Hematopoietic multipotent progenitor cell treated with erythropoietin and hydrocortisone succinate and interleukin-3 and kit ligand, for 17 days (in vitro differentiated cells): ENCODE data around the gene LTA4H.

Experiments used
- DNase-seq: peaks from one replicate; pipeline ENCODE4 v3.0.0-alpha.2; 2015; ENCODE audit warnings: low spot score

Gene LTA4H

GRCh38 chr12:96057986-96058553, 22.7 kb upstream of the LTA4H start:
- DNase-seq: no peak

DNA sequence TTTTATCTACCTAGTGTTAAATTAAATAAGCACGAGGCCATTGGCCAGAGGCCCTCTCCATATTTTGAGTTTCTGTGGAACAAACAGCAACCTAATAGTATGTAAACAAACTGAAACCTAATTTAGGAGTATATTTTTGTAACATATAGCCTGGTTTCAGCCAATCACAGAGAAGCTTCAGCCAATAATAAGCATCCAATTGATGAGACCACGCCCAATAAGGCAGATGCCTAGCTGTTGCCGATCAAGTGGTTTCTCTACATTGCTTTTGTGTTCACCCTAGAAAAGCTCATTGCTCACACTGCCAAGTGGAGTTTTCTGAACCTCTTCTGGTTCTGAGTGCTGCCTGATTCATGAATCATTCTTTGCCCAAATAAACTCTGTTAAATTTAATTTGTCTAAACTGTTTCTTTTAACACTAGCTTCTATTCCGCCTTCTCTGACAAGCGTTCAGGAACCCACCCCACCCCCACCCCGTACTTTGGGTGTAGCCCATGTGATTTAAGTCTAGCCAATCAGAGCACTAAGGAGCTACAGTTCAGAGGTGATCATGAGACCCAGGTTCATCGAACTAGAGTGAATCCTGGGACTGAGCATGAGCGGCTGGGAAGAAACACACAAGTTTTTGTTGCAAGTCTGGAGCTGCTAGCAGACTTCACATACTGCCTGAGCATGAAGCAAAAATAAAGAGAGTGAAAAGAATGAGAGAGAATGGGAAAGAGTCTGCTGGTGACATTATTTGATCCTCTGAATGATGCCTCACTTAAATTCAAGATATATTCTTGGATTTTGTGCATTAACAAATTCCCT, 21.5 kb upstream of the LTA4H start:
- no peak for DNase-seq

DNA sequence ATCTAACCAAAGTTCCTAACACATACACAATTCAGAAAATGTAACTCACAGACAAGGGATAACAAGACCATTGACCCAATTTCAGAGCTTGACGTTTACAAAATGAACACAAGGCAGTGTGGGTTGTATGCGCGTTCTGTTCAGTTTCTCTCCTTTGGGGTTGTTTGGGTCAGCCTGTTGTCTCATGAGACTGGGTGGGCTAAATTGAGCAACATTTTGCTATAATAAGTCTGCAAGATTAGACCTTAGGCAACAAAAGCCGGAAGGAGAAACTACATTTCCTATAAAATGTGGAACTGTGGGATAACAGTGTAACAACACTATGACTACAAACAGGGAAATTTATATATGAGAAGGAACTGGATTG, 18.8 kb upstream of the LTA4H start:
- no peak for DNase-seq

GRCh38 chr12:96053476-96054243, 18.3 kb upstream of the LTA4H start:
- DNase-seq: no peak

DNA sequence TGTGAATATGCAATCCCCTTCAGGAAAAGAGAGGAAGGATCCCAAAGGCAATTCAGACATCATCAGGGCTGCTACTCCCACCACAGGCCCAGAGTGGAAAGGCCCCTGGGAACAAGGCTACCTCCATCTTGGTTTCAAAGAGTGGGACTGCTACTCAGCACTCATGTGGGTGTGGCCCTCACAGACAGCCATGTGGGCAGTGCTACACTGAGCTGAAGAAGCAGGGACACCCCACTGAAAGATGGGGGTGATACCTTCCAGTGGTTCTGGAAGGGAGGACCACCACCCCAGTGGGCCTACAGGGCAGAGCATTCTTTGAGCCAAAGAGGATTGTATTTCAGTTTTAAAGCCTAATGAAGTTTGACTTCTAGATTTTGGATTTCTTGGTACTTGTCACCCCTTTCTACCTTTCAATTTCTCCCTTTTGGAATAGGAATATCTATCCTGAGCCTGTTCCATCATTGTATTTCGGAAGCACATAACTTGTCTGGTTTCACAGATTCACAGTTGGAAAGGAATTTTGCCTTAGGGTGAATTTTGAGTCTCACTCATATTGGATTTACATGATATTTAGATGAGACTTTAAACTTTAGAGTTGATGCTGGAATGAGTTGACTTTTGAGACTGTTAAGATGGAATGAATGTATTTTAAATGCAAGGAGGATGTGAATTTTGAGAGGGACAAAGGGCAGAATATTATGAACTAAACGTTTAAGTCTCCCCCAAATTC, 16.5 kb upstream of the LTA4H start:
- no peak for DNase-seq

DNA sequence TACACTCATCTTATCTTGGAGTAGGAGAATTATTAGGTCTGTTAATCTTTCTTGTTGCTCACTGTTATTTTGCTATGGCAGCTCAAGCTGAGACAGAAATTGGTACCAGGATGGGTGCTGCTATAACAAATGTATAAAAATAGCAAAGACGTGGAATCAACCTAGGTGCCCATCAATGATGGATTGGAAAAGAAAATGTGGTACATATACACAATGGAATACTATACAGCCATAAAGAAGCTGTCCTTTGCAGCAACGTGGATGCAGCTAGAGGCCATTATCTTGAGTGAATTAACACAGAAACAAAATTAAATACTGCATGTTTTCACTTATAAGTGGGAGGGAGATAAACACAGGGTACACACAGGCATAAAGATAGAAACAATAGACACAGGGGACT, 14.8 kb upstream of the LTA4H start:
- no peak for DNase-seq

GRCh38 chr12:96049101-96049500, 13.7 kb upstream of the LTA4H start:
- no peak for DNase-seq

DNA sequence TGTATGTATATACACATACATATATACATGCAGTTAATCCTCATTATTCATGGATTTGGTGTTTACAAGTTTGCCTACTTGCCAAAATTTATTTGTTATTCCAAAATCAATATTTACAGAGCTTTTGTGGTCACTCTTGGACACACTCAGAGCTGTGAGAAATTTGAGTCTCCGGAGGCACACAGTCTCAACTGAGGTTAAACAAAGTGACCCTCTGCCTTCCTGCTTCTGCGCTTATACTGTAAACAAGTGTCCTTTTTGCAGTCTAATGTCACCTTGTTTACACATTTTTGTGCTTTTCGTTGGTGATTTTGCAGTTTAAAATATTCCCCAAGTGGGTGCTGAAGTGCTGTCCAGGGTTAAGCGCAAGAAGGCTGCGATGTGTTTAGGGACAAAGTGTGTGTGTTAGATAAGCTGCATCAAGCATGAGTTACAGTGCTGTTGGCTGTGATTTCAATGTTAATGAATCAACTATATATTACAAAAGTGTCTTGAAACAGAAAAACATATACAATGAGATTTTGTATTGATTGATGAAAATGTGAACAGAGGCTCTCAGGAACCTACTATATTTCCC, 13.1 kb upstream of the LTA4H start:
- peak; percentile 23 for DNase-seq

DNA sequence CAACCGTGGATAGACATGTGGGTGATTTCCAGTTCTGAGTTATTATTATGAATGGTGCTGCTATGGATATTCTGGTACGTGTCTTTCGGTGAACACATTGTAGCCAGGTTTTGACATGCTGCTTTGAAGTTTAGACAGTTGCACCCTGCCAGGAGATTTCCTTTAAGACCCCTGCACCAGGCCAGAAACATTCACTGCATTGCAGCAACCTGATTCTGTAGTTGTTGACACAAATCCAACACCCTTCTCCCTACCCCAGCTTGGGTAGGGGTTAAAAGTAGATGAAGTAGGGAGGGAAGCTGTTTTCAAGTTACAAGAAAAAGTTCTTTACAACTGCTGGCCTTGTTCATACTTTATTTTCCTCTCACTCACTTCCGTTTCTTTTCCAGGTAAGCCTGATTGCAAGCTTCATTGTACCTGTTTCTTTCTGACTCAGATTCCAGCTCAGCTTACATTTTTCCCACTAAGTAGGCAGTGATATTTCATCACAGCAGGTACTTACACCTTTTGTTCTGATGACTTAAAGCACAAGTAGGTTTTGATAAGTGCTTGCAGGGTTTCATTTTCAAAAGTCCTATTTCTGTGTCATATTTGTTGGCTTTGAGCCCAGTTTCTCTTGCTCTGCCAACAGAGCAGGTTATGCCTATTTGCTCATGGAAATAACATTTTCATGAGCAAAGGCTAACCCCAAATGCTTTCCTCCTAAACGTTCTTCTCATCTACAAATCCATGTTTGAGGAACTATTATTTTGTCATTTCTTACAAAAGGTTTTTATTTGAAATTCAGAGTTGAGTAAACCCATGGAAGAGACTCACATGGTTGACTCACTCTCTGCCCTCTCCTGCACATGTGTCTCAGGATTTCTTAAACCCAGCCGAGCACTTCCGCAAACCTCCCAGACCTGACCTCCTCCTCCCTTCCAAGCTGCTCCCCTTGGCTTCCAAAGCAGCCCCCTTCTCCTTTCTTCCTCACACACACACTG, 12.1 kb upstream of the LTA4H start:
- peak; percentile 67 for DNase-seq

DNA sequence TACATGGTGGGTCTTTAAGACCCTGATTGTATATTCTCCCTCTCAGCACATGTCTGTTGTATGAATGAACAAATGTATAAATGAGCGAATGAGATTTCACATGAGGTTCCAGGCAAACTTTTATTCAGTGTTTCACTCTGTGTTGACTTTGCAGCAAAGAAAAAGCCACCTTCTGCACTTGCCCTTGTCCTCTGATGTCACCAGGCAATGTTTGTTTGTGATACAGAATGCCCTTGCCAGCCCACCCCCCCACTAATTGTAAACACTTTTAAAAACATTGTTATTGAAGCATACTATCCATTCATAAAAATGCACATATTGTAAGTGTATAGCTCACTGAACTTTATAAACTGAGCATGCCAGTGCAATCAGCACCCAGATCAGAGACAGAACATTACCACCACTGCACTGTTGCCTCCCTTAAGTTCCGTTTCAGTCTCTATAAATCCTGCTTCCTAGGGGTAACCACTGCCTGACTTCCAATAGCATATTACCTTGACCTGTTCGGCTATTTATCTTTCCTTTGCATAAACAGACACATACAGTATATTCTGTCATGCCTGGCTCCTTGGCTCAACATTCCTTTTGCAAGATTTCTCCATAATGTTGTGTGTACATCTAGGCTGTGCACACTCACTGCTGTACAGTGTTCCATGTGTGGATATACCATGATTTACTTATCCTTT, 11.3 kb upstream of the LTA4H start:
- DNase-seq: no peak

GRCh38 chr12:96045566-96045965, 10.2 kb upstream of the LTA4H start:
- no peak for DNase-seq

- no peak for DNase-seq
These were observed 9.5 kb upstream of the LTA4H start for GRCh38 chr12:96044943-96045290.

- DNase-seq: no peak
These were observed 8.9 kb upstream of the LTA4H start for GRCh38 chr12:96044017-96044942.

- no peak for DNase-seq
These were observed 5.8 kb upstream of the LTA4H start for GRCh38 chr12:96041181-96041580.

GRCh38 chr12:96040305-96041133, 5.1 kb upstream of the LTA4H start:
- no peak for DNase-seq

DNA sequence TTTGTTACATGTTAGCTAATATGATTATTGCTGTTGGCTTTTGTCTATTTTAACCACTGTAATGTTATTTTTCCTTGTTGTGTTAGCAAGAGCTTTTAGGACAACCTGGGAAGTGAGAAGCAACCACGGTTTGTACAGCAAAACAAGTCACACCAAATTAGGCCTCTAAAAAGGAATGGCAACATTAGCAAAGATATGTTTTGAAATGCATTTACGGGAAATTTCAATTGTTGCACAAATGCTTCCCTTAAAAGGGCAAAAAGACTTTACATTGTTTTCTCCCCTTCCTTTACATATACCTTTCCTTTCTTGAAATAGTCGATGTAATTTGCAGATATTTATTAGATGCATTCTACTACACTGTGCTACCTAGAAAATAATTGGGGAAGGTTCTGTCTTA, 4.1 kb upstream of the LTA4H start:
- DNase-seq: no peak

DNA sequence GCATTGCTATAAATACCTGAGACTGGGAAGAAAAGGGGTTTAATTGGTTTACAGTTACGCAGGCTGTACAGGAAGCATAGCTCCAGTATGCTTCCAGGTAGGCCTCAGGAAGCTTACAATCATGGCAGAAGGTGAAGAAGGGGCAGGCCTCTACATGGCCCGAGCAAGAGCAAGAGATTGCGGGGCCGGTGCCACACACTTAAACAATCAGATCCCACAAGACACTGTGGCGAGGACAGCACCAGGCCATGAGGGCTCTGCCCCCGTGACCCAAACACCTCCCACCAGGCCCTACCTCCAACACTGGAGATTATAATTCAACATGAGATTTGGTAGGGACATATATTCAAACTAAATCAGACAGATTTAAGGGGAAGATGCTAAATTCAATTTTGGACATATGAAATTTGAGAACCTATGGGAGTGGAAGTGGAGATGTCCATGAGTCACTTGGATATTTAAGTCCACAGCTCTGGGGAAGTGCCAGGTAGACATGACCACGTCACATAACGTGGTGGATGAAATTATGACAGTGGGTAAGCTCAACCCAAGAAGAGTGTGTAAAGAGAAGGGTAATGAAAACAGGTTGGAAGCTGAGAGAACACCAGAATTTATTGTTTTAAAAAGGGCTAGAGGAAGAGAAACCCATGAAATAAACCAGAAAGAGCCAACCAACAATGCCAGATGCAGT, 1.5 kb upstream of the LTA4H start:
- DNase-seq: no peak
